ENCODE data around the gene SHPK. TPM values are rescaled to one million over a fixed set of nuclear protein-coding genes. Genes with fewer than 3 reads are reported as not detected.
A peak's percentile ranks its signal among the peaks of the same experiment; 100 is the strongest.

Gene SHPK
- total RNA-seq, 1 donor from 2014 or later: 14.0 TPM

- H3K9me3 ChIP-seq: no peaks in the 10 kb centered on the region
- peak in 1 of 2 donors; percentile 96 for DNase-seq (ENCODE audit: extremely low spot score in 2 of 2)
- H3K4me1 ChIP-seq: peaks cover 49% of the 10 kb centered on the region
- TF ChIP-seq CTCF (IDR thresholded peaks at IDR 0.05) (no peak), POLR2A (IDR thresholded peaks at IDR 0.05) (peak in 1 of 2 donors; percentile 53), POLR2AphosphoS5 (IDR thresholded peaks at IDR 0.05; ENCODE audit: insufficient read depth in 1 of 2, low read depth in 1 of 2) (peak in 1 of 2 donors; percentile 75)
- intact Hi-C loops (cut with DNase I): no loop called here
- peaks cover 0 to 26% of the 10 kb centered on the region in 2 donors for H3K36me3 ChIP-seq
- peak overlapping the region; percentile 76 to 98 for H3K4me3 ChIP-seq
- no peaks in the 10 kb centered on the region for H3K27me3 ChIP-seq
- H3K27ac ChIP-seq: peak overlapping the region; percentile 97
Measured at GRCh38 chr17:3667366-3668278, 31.6 kb upstream of the SHPK start.

GRCh38 chr17:3666516-3666915, 30.5 kb upstream of the SHPK start:
- peak overlapping the region; percentile 76 to 98 for H3K4me3 ChIP-seq
- H3K27me3 ChIP-seq: no peaks in the 10 kb centered on the region
- H3K27ac ChIP-seq: peak overlapping the region; percentile 97
- peaks cover 0 to 30% of the 10 kb centered on the region in 2 donors for H3K36me3 ChIP-seq
- no peaks in the 10 kb centered on the region for H3K9me3 ChIP-seq
- DNase-seq (ENCODE audit: extremely low spot score in 2 of 2): no peak
- H3K4me1 ChIP-seq: peaks cover 49% of the 10 kb centered on the region
- intact Hi-C loops (cut with DNase I): no loop called here
- TF ChIP-seq POLR2AphosphoS5 (IDR thresholded peaks at IDR 0.05; ENCODE audit: insufficient read depth in 1 of 2, low read depth in 1 of 2) (no peak), POLR2A (IDR thresholded peaks at IDR 0.05) (no peak), CTCF (IDR thresholded peaks at IDR 0.05) (no peak)

DNA sequence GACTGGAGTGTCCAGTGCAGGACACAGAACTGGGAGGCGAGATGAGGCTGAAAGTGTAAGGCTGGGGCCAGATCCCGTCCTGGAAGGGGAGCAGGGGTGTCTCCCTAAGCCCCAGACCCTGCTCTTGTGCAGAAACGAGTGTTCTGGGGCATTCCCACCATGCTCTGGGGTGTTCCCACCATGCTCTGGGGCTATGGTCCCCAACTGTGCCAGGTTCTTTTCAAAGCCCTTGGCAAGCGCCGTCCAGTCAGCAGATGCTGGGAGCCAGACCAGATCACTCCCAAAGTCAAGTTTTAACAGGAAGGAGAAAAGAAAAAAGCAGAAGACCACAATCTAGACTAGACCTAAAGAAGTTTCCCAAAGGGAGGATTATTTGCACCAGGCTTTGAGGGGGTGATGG, 29.8 kb upstream of the SHPK start:
- peak overlapping the region; percentile 97 for H3K27ac ChIP-seq
- no peak for DNase-seq (ENCODE audit: extremely low spot score in 2 of 2)
- H3K27me3 ChIP-seq: no peaks in the 10 kb centered on the region
- H3K4me3 ChIP-seq: no peak overlapping the region
- H3K4me1 ChIP-seq: peaks cover 53% of the 10 kb centered on the region
- H3K36me3 ChIP-seq: peaks cover 0 to 30% of the 10 kb centered on the region in 2 donors
- intact Hi-C loops (cut with DNase I): no loop called here
- no peaks in the 10 kb centered on the region for H3K9me3 ChIP-seq
- TF ChIP-seq POLR2AphosphoS5 (IDR thresholded peaks at IDR 0.05; ENCODE audit: insufficient read depth in 1 of 2, low read depth in 1 of 2) (no peak), POLR2A (IDR thresholded peaks at IDR 0.05) (no peak), CTCF (IDR thresholded peaks at IDR 0.05) (no peak)

DNA sequence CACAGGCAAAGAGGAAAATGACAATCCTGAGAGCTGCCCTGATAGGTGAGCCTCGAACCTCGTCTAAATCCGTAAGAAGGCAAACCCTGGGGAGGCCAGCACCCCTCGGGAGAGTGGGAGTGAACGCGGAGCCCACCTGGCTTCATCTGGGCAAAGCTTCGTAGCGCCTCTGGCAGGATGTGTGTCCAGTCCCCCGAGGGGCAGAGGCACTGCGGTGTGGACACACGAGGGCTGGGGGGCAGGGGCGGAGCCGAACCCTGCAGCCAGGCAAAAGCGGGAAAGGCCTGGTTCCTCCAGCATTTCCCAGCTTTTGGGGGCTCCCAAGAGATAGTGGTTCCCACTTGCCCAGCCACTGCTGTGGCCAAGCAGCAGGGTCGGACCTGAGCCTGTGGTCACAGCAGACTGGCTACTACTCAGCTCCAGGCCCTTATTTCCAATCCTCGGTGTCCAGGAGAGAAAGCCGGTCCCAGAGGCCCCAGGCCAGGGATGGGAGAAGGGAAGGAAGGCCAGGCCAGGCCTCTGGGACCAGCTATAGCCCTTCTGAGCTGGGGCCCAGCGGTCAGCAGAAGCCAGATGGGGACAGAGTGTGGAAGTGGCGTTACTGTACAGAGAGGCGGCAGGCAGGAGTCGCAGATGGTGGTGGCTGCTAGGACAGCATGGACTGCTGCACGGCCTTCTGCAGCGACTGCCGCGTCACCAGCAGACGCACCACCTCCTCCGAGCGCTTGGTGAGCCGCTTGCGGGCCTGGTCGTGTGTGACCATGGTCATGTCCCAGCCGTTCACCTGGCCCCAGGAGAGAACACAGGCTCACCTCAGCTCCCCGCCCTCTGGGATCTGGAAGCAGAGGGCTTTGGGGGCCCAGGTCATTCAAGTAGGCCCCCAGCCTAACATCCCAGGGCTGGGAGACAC, 27.3 kb upstream of the SHPK start:
- Histone ChIP-seq H3K4me1 (peaks cover 64% of the 10 kb centered on the region), H3K36me3 (peaks cover 0 to 30% of the 10 kb centered on the region in 2 donors), H3K27me3 (no peaks in the 10 kb centered on the region), H3K4me3 (no peak overlapping the region), H3K27ac (no peak overlapping the region), H3K9me3 (no peaks in the 10 kb centered on the region)
- TF ChIP-seq POLR2AphosphoS5 (IDR thresholded peaks at IDR 0.05; ENCODE audit: insufficient read depth in 1 of 2, low read depth in 1 of 2) (no peak), CTCF (IDR thresholded peaks at IDR 0.05) (no peak), POLR2A (IDR thresholded peaks at IDR 0.05) (no peak)
- DNase-seq (ENCODE audit: extremely low spot score in 2 of 2): no peak
- intact Hi-C loops (cut with DNase I): no loop called here
